Activated T-cell treated with anti-CD3 and anti-CD28 coated beads, Interleukin-2, amount 50 U/mL, for 4 hours (primary cell): Measurements from ENCODE around the gene ABR. TPM values are rescaled to one million over a fixed set of nuclear protein-coding genes. Genes with fewer than 3 reads are reported as not detected.
"Not testable (repeated sequence)": the region's sequence is repeated elsewhere in the genome, so short reads cannot be mapped to it uniquely, and the experiment has no call there.

ENCODE experiments used
- ATAC-seq, 2 donors: fragments of 200-7000 bp; cut with Tn5 transposase; one replicate each; pipeline ENCODE4 v1.10.0; 2021
- DNase-seq: peaks from one replicate; pipeline ENCODE4 v3.0.0-alpha.2; 2020
- H3K27me3 Mint-ChIP-seq: one replicate; pipeline ENCODE4 v1.8.0; 2021; ENCODE audit warnings: low read depth, mixed read lengths
- H3K36me3 Mint-ChIP-seq: one replicate; pipeline ENCODE4 v1.8.0; 2022; ENCODE audit warnings: mixed read lengths; ENCODE audit not compliant: insufficient read depth
- H3K4me1 Mint-ChIP-seq: one replicate; pipeline ENCODE4 v1.8.0; 2021; ENCODE audit warnings: low read depth, mixed read lengths
- H3K4me3 Mint-ChIP-seq: one replicate; pipeline ENCODE4 v1.8.0; 2021; ENCODE audit warnings: mild to moderate bottlenecking, moderate library complexity, mixed read lengths
- H3K9me3 Mint-ChIP-seq: one replicate; pipeline ENCODE4 v1.8.0; 2021; ENCODE audit warnings: mixed read lengths
- total RNA-seq, 3 donors: library from RNA; stranded (reverse); gene quantifications; one replicate each; pipeline ENCODE4 v1.2.1, GENCODE V29; 2021

The ABR gene
- total RNA-seq, 3 donors from 2014 or later, result 41.0 to 44.7 (median 43.3) TPM

DNA sequence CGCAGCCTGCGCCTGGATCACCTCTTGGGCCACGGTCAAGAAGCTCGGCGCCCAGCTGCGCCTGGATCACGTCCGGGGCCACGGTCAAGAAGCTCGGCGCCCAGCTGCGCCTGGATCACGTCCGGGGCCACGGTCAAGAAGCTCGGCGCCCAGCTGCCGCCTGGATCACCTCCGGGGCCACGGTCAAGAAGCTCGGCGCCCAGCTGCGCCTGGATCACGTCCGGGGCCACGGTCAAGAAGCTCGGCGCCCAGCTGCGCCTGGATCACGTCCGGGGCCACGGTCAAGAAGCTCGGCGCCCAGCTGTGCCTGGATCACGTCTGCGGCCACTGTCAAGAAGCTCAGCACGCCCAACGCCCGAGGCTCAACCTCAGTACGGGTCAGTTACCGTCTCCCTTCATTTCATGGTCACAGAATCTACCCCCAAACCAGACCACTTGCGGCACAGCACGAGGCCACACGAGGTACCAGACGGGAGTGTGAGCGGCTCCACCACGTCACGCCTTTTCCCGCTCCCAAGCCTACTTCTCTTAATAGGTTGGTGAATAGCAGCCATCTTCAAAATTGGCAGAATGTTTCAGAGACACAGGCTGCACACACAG, 131.2 kb downstream of the ABR start:
- H3K4me1 Mint-ChIP-seq, H3K4me3 Mint-ChIP-seq, H3K27me3 Mint-ChIP-seq, ATAC-seq, H3K36me3 Mint-ChIP-seq, DNase-seq, H3K9me3 Mint-ChIP-seq: not testable (repeated sequence)

- no peak overlapping the region for H3K4me3 Mint-ChIP-seq
- H3K9me3 Mint-ChIP-seq, result no peaks in the 10 kb centered on the region
- no peak for DNase-seq
- H3K36me3 Mint-ChIP-seq, result peaks cover 8% of the 10 kb centered on the region
- no peak for ATAC-seq
- no peaks in the 10 kb centered on the region for H3K27me3 Mint-ChIP-seq
- H3K4me1 Mint-ChIP-seq, result no peaks in the 10 kb centered on the region
Observed at GRCh38 chr17:1047879-1048470, 131.8 kb downstream of the ABR start.

DNA sequence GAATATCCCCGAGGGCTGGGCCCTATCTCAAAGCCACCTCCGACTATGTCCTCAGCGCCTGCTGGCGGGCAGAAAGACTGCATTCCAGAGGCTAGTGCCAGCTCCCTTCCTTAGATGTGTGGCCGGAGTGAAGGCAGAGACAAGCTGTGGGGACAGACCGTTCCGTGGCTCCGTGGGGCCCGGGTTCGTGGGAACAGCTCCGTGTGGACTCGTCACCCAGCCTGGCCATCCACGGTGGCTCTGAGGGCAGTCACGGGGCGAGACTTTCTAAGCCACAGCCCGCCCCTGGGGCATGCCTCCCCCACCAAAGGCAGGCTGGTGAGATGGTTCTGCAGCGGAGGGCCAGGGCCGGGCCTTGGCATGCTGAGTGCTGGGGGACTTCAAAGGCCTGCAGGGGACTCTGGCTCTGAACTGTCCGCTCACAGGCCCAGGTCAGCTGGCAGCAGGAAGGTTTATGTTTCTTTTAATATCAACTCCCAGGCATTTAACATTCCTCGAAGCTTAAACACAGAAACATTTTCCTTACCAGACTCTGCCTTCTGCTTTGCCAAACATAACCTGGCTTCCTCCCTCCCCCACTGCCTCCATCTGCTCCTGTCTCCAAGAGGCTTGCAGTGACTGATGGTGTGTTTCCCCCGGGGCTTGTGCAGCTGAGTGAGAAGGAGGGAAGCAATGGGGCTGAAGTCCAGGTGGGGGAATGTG, 132.5 kb downstream of the ABR start:
- no peak overlapping the region for H3K4me3 Mint-ChIP-seq
- ATAC-seq, result no peak
- no peak for DNase-seq
- H3K27me3 Mint-ChIP-seq, result no peaks in the 10 kb centered on the region
- H3K9me3 Mint-ChIP-seq, result no peaks in the 10 kb centered on the region
- peaks cover 14% of the 10 kb centered on the region for H3K36me3 Mint-ChIP-seq
- no peaks in the 10 kb centered on the region for H3K4me1 Mint-ChIP-seq

DNA sequence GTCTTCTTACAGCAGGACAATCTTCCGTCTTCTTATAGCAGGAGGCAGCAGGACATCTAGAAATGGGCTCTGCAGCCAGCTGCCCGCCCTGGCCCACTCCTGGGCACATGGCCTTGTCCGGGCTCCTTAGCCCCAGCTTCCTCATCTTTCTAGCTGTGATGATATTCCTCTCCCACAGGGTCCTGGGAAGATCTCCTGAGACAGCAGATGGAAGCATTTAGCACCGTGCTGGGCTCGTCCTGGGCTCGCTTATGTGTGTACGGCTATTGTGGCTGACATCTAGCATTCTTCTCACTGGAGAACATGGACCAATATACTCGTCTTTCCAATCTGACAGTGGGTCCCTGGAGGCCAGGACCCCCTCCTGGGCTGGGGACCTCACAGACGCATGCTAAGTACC, 134.3 kb downstream of the ABR start:
- H3K36me3 Mint-ChIP-seq, result peaks cover 17% of the 10 kb centered on the region
- no peak for ATAC-seq
- no peak overlapping the region for H3K4me3 Mint-ChIP-seq
- no peaks in the 10 kb centered on the region for H3K9me3 Mint-ChIP-seq
- no peak for DNase-seq
- no peaks in the 10 kb centered on the region for H3K4me1 Mint-ChIP-seq
- H3K27me3 Mint-ChIP-seq, result no peaks in the 10 kb centered on the region

- peaks cover 14% of the 10 kb centered on the region for H3K36me3 Mint-ChIP-seq
- not testable (repeated sequence) for DNase-seq, H3K9me3 Mint-ChIP-seq, ATAC-seq, H3K4me3 Mint-ChIP-seq, H3K4me1 Mint-ChIP-seq, H3K27me3 Mint-ChIP-seq
Observed at GRCh38 chr17:1044387-1045009, 135.3 kb downstream of the ABR start.

- Mint-ChIP-seq H3K4me3 (no peak overlapping the region), H3K36me3 (peaks cover 12% of the 10 kb centered on the region), H3K4me1 (no peaks in the 10 kb centered on the region), H3K9me3 (no peaks in the 10 kb centered on the region), H3K27me3 (no peaks in the 10 kb centered on the region)
- no peak for ATAC-seq
- DNase-seq, result no peak
Observed at GRCh38 chr17:1043601-1044251, 136.1 kb downstream of the ABR start.

DNA sequence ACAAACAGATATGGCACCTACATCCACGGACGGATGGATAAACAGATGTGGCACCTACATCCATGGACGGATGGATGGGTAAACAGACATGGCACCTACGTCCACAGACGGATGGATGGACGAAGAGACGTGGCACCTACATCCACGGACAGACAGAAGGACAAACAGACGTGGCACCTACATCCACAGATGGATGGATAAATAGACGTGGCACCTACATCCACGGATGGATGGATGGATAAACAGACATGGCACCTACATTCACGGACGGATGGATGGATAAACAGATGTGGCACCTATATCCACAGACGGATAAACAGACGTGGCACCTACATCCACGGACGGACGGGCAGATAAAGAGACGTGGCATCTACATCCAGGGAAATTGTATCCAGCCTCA, 137.3 kb downstream of the ABR start:
- no peaks in the 10 kb centered on the region for H3K27me3 Mint-ChIP-seq
- peaks cover 12% of the 10 kb centered on the region for H3K36me3 Mint-ChIP-seq
- no peak overlapping the region for H3K4me3 Mint-ChIP-seq
- no peak for DNase-seq
- no peak for ATAC-seq
- no peaks in the 10 kb centered on the region for H3K9me3 Mint-ChIP-seq
- H3K4me1 Mint-ChIP-seq, result no peaks in the 10 kb centered on the region

DNA sequence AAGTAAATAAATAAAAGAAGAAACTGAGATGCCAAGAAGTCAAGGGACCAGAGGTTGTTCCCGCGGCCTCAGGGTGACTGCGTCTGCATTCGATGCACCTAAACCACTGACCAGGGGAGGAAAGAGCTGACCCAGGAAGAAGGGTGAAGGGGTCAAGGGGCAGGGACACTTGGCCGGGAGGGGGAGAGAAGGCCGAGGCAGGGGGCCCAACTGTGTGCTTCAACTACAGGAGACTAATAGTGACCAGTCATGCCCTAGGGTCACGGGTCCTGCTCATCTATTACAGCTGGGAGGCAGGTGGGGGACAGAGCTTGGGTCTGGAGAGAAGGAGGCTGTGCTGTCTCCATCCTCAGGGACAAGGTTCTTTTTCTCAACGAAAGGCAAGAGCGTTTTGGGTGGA, 138.0 kb downstream of the ABR start:
- DNase-seq (no peak), ATAC-seq (no peak)
- Mint-ChIP-seq H3K9me3 (no peaks in the 10 kb centered on the region), H3K4me3 (no peak overlapping the region), H3K27me3 (no peaks in the 10 kb centered on the region), H3K4me1 (no peaks in the 10 kb centered on the region), H3K36me3 (peaks cover 12% of the 10 kb centered on the region)

GRCh38 chr17:1040216-1040600, 139.6 kb downstream of the ABR start:
- Mint-ChIP-seq H3K36me3 (peaks cover 12% of the 10 kb centered on the region), H3K9me3 (no peaks in the 10 kb centered on the region), H3K4me1 (no peaks in the 10 kb centered on the region), H3K27me3 (no peaks in the 10 kb centered on the region), H3K4me3 (no peak overlapping the region)
- ATAC-seq (no peak), DNase-seq (no peak)

DNA sequence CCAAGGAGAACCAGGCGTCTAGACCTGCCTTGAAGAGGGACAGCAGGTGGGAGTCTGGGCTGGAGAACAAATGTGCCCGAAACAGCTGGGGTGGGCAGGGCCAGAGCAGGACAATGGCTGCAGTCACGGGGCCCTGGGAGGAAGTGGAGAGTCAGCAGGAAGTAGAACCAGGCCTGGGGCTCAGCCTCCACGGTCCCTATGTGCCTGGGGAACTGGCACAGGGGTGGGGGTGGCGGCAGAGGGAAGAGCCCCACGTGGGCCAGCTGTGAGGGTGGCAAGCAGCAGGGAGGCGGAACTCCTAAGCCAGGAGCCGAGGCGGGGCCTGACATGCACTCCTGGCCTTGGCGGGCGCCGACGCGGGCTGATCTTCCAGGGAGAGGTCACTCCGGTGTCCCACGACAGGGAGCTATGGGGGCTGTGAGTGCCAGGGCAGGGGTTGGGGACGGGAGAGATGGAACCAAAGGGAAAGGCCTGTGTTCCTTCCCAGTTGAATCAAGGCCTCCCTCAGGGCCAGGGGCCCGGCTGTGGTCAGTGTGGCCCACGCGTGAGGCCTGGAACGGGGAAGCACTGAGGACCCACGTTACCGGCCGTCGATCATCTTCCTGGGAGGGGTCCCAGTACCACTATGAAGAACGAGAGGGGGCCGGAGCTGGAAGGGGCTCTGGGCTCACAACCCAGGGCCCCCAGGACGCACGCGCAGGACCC, 140.1 kb downstream of the ABR start:
- Mint-ChIP-seq H3K9me3 (no peaks in the 10 kb centered on the region), H3K4me1 (no peaks in the 10 kb centered on the region), H3K36me3 (peaks cover 10% of the 10 kb centered on the region), H3K4me3 (no peak overlapping the region), H3K27me3 (no peaks in the 10 kb centered on the region)
- no peak for ATAC-seq
- no peak for DNase-seq

DNA sequence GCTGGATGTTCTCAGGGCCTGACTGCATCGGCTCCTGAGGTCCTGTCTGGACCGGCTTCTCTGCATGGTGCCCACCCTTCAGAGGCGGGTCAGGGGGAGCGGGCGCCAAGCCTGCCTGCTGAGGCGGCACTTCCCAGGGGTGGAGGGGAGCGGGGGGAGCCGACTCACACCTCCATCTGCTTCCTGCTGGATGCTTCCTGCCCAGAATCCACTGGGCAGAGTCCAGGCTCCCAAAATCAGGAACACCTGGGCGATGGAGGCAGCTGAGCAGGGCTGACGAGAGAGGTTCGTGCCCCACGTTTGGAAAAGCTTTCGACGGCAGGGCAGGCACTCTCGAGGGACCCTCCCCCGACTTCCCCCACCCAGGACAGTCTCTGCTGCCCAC, 140.7 kb downstream of the ABR start:
- H3K36me3 Mint-ChIP-seq, result peaks cover 8% of the 10 kb centered on the region
- no peak overlapping the region for H3K4me3 Mint-ChIP-seq
- ATAC-seq, result no peak
- no peaks in the 10 kb centered on the region for H3K27me3 Mint-ChIP-seq
- no peaks in the 10 kb centered on the region for H3K9me3 Mint-ChIP-seq
- no peak for DNase-seq
- no peaks in the 10 kb centered on the region for H3K4me1 Mint-ChIP-seq

DNA sequence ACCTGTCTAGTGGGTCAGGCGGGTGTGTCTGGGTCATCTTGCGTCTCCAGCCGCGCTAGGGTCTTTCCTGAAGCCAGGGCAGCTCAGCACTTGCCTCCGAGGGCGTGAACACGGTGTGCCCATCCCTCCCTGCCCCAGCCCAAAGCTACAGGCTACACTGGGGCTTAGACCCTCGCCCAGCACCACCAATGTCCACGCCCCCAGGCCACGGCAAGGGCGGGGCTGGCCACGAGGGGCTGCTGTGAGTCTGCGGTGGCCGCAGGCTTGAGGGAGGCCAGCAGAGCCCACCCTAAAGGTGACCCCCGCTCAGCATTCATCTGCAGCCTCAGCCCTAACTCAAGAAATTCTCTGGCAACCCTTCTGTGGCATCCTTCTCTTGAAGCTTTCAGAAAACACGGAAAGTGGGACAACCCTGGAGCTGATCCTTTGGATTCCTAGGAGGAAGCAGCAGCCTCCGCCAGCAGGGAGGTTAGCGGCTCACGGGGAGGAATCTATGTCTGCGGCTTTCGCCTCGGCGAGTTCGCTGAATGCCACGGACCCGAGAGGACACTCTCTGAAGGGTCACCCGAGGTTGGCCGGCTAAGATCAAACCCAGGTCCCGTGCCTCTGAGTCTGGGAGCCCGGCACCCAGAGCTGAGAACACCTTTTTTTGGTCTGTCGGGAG, 141.2 kb downstream of the ABR start:
- no peak for DNase-seq
- no peaks in the 10 kb centered on the region for H3K4me1 Mint-ChIP-seq
- no peaks in the 10 kb centered on the region for H3K9me3 Mint-ChIP-seq

DNA sequence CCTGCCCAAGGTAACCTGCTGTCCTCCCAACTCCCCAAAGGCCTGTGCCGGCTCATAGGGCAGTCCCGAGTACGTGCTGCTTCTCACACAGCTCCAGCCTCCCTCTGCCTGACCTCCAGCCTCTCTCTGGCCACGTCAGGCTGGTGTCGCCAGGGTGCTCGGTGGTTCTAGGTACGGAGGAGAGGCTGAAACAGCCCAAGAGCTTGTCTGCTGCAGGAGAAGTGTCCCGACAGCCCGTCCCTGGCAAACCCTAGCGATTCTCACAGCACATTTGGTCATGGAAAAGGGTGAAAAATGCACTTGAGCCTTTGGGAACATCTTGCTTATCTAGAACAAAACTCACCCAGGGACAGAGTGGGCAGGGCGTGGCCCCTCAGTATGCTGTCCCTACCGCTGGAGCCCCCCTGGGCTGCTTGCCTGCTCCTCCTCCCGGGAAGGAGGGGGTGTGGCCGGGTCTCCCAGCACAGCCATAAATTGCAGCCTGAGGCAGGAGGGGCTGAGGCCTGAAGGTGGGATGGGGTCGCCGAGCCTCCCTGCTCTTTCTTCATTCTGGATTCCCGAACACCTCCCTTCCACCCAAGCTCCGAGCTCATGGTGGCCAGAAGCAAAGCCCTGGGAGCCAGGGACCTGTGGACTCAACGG, 142.4 kb downstream of the ABR start:
- Mint-ChIP-seq H3K4me3 (no peak overlapping the region), H3K4me1 (no peaks in the 10 kb centered on the region), H3K36me3 (peaks cover 3% of the 10 kb centered on the region), H3K9me3 (no peaks in the 10 kb centered on the region), H3K27me3 (no peaks in the 10 kb centered on the region)
- ATAC-seq (no peak), DNase-seq (no peak)

More for the DNA sequence above, 141.2 kb downstream of the ABR start:
- H3K27me3 Mint-ChIP-seq, result no peaks in the 10 kb centered on the region
- no peak for ATAC-seq
- peaks cover 8% of the 10 kb centered on the region for H3K36me3 Mint-ChIP-seq
- no peak overlapping the region for H3K4me3 Mint-ChIP-seq
